Right lobe of liver (tissue), 4 donors: ENCODE measurements around the gene CCDC178.

ENCODE experiments used
- CTCF ChIP-seq, 4 donors: fragments of 200-600 bp in 3 of 4; fragments of 450-650 bp in 1 of 4; IDR thresholded peaks; one replicate each; pipeline versions ENCODE4 v1.5.1 to v1.8.0; 2016 to 2022; ENCODE audit warnings: antibody characterized with exemption in 4 of 4, mild to moderate bottlenecking in 2 of 4
- POLR2A ChIP-seq: fragments of 450-650 bp; IDR thresholded peaks from one replicate; pipeline ENCODE4 v1.6.1; 2017; ENCODE audit warnings: antibody characterized with exemption, mild to moderate bottlenecking
- donor health status: DM: no; HTN: no; CAD: no.
- donor health status: DM: no; HTN: no; CAD: no.
- donor health status: DM: no; HTN: yes; CAD: no.

- TF ChIP-seq CTCF (IDR thresholded peaks at IDR 0.05) (no peak), POLR2A (no peak)
Measured at GRCh38 chr18:33330711-33331110, 109.8 kb downstream of the CCDC178 start.
